Trophoblast cell (in vitro differentiated cells and primary cell): ENCODE data around the gene PEX14.

Source experiments
- DNase-seq, 2 donors: peaks; one replicate each; pipeline ENCODE4 v3.0.0-alpha.2; 2016
- H2AFZ ChIP-seq: 2 replicates; pipeline ENCODE4 v1.6.1; 2013; ENCODE audit warnings: low read length, moderate library complexity, mild to moderate bottlenecking; ENCODE audit not compliant: insufficient read depth, poor library complexity
- H2AK5ac ChIP-seq: 2 replicates; pipeline ENCODE4 v1.6.1; 2013; ENCODE audit warnings: mild to moderate bottlenecking, low read length
- H2BK120ac ChIP-seq: 2 replicates; pipeline ENCODE4 v1.6.1; 2013; ENCODE audit warnings: low read length, mild to moderate bottlenecking, moderate library complexity; ENCODE audit not compliant: insufficient read depth, poor library complexity
- H2BK12ac ChIP-seq: 2 replicates; pipeline ENCODE4 v1.6.1; 2013; ENCODE audit warnings: mild to moderate bottlenecking, low read length, moderate library complexity
- H2BK5ac ChIP-seq: 2 replicates; pipeline ENCODE4 v1.6.1; 2013; ENCODE audit warnings: low read length, low read depth, moderate library complexity, mild to moderate bottlenecking; ENCODE audit not compliant: poor library complexity
- H3K14ac ChIP-seq: 2 replicates; pipeline ENCODE4 v1.6.1; 2013; ENCODE audit warnings: mild to moderate bottlenecking, low read length
- H3K18ac ChIP-seq: 2 replicates; pipeline ENCODE4 v1.6.1; 2013; ENCODE audit warnings: mild to moderate bottlenecking, low read length
- H3K23ac ChIP-seq: 2 replicates; pipeline ENCODE4 v1.6.1; 2013; ENCODE audit warnings: low read length
- H3K27ac ChIP-seq: 2 replicates; pipeline ENCODE4 v1.5.1; 2013; ENCODE audit warnings: low read depth, mild to moderate bottlenecking, inconsistent platforms, low read length, moderate library complexity
- H3K27me3 ChIP-seq: 2 replicates; pipeline ENCODE4 v1.6.1; 2013; ENCODE audit warnings: inconsistent platforms, mild to moderate bottlenecking, low read length, moderate library complexity; ENCODE audit not compliant: insufficient read depth
- H3K36me3 ChIP-seq, 2 experiments: 1 replicate in 1 of 2; 2 replicates in 1 of 2; pipeline ENCODE4 v1.6.1; 2013; ENCODE audit warnings: low read length in 2 of 2, mild to moderate bottlenecking in 2 of 2, moderate library complexity in 1 of 2; ENCODE audit not compliant: insufficient read depth in 2 of 2, control insufficient read depth in 1 of 2
- H3K4ac ChIP-seq: 2 replicates; pipeline ENCODE4 v1.6.1; 2013; ENCODE audit warnings: low read depth, mild to moderate bottlenecking, low read length, moderate library complexity
- H3K4me1 ChIP-seq, 2 experiments: 1 replicate in 1 of 2; 2 replicates in 1 of 2; pipeline ENCODE4 v1.6.1; 2013; ENCODE audit warnings: low read length in 2 of 2, mild to moderate bottlenecking in 2 of 2, moderate library complexity in 1 of 2; ENCODE audit not compliant: insufficient read depth in 2 of 2, control insufficient read depth in 1 of 2
- H3K4me2 ChIP-seq: 2 replicates; pipeline ENCODE4 v1.6.1; 2013; ENCODE audit warnings: inconsistent platforms, mild to moderate bottlenecking, low read length, moderate library complexity
- H3K4me3 ChIP-seq: 2 replicates; pipeline ENCODE4 v1.5.1; 2013; ENCODE audit warnings: mild to moderate bottlenecking, low read depth, low read length, inconsistent platforms
- H3K79me1 ChIP-seq: one replicate; pipeline ENCODE4 v1.6.1; 2013; ENCODE audit warnings: low read length
- H3K79me2 ChIP-seq: 2 replicates; pipeline ENCODE4 v1.6.1; 2013; ENCODE audit warnings: low read length, mild to moderate bottlenecking; ENCODE audit not compliant: control insufficient read depth, insufficient read depth, poor library complexity
- H3K9ac ChIP-seq: 2 replicates; pipeline ENCODE4 v1.6.1; 2013; ENCODE audit warnings: mild to moderate bottlenecking, low read length
- H3K9me3 ChIP-seq: 2 replicates; pipeline ENCODE4 v1.6.1; 2013; ENCODE audit warnings: low read depth, mild to moderate bottlenecking, control low read depth, inconsistent platforms, low read length; ENCODE audit not compliant: insufficient read depth
- H4K12ac ChIP-seq: 2 replicates; pipeline ENCODE4 v1.6.1; 2013; ENCODE audit warnings: low read depth, mild to moderate bottlenecking, low read length, moderate library complexity
- H4K8ac ChIP-seq: 2 replicates; pipeline ENCODE4 v1.6.1; 2013; ENCODE audit warnings: low read depth, mild to moderate bottlenecking, low read length, moderate library complexity
- H4K91ac ChIP-seq: one replicate; pipeline ENCODE4 v1.6.1; 2013; ENCODE audit warnings: low read depth, mild to moderate bottlenecking, low read length, moderate library complexity
- WGBS: extraction: QIAGEN DNeasy Blood & Tissue Kit; methylation state at CpG from one replicate; pipeline ENCODE4 v1.1.7; 2013; ENCODE audit warnings: missing lambda C conversion rate; ENCODE audit not compliant: insufficient read length, insufficient coverage; ENCODE audit errors: extremely low coverage; 5-methylcytosine and 5-hydroxymethylcytosine counted together

The PEX14 gene

GRCh38 chr1:10638559-10639005, 163.8 kb downstream of the PEX14 start:
- Histone ChIP-seq H3K27me3 (peaks cover 26% of the 10 kb centered on the region), H3K9me3 (peaks cover 6% of the 10 kb centered on the region), H3K18ac (no peak overlapping the region), H3K79me1 (no peaks in the 10 kb centered on the region), H3K4me3 (no peak overlapping the region), H3K27ac (no peak overlapping the region), H3K23ac (no peak overlapping the region), H2BK5ac (no peak overlapping the region), H3K4me2 (peak overlapping the region; percentile 64), H4K12ac (no peak overlapping the region), H4K91ac (no peak overlapping the region), H4K8ac (no peak overlapping the region), H3K14ac (no peak overlapping the region), H2BK12ac (no peak overlapping the region), H3K36me3 (peaks cover under 1 to 1% of the 10 kb centered on the region in 2 experiments), H3K9ac (no peak overlapping the region), H2BK120ac (no peak overlapping the region), H3K4me1 (peaks cover 0 to 5% of the 10 kb centered on the region in 2 experiments), H2AK5ac (no peak overlapping the region), H2AFZ (no peak overlapping the region), H3K79me2 (no peaks in the 10 kb centered on the region), H3K4ac (no peak overlapping the region)
- no peak for DNase-seq
- WGBS: no CpG with 5 or more reads among the region's 57 CpGs

- no peak overlapping the region for H3K23ac ChIP-seq
- peak in 1 of 2 donors; percentile 17 for DNase-seq
- H4K12ac ChIP-seq: no peak overlapping the region
- no peaks in the 10 kb centered on the region for H3K79me1 ChIP-seq
- no peaks in the 10 kb centered on the region for H3K79me2 ChIP-seq
- no peak overlapping the region for H3K18ac ChIP-seq
- H3K4me3 ChIP-seq: peak overlapping the region; percentile 47
- H4K91ac ChIP-seq: no peak overlapping the region
- peaks cover 0 to 5% of the 10 kb centered on the region in 2 experiments for H3K4me1 ChIP-seq
- no peak overlapping the region for H2BK12ac ChIP-seq
- no peak overlapping the region for H3K4ac ChIP-seq
- H3K14ac ChIP-seq: no peak overlapping the region
- no peaks in the 10 kb centered on the region for H3K36me3 ChIP-seq
- no peak overlapping the region for H2BK120ac ChIP-seq
- no peak overlapping the region for H3K9ac ChIP-seq
- H2BK5ac ChIP-seq: no peak overlapping the region
- peaks cover 6% of the 10 kb centered on the region for H3K9me3 ChIP-seq
- WGBS: no CpG with 5 or more reads among the region's 108 CpGs
- H2AFZ ChIP-seq: no peak overlapping the region
- H3K27ac ChIP-seq: no peak overlapping the region
- H3K4me2 ChIP-seq: peak overlapping the region; percentile 64
- H3K27me3 ChIP-seq: peaks cover 26% of the 10 kb centered on the region
- H4K8ac ChIP-seq: no peak overlapping the region
- no peak overlapping the region for H2AK5ac ChIP-seq
Observed at GRCh38 chr1:10639011-10639774, 164.4 kb downstream of the PEX14 start.

GRCh38 chr1:10639775-10640578, 165.2 kb downstream of the PEX14 start:
- H3K9ac ChIP-seq: no peak overlapping the region
- no peak overlapping the region for H2BK5ac ChIP-seq
- H3K4me1 ChIP-seq: peaks cover 0 to 5% of the 10 kb centered on the region in 2 experiments
- H3K14ac ChIP-seq: no peak overlapping the region
- no CpG with 5 or more reads among the region's 45 CpGs for WGBS
- H3K18ac ChIP-seq: no peak overlapping the region
- H3K79me1 ChIP-seq: no peaks in the 10 kb centered on the region
- H3K9me3 ChIP-seq: peaks cover 6% of the 10 kb centered on the region
- H3K79me2 ChIP-seq: no peaks in the 10 kb centered on the region
- H4K8ac ChIP-seq: no peak overlapping the region
- H2AFZ ChIP-seq: no peak overlapping the region
- no peak overlapping the region for H2BK120ac ChIP-seq
- H3K4me2 ChIP-seq: no peak overlapping the region
- H3K27ac ChIP-seq: no peak overlapping the region
- no peak overlapping the region for H3K23ac ChIP-seq
- peaks cover 26% of the 10 kb centered on the region for H3K27me3 ChIP-seq
- H2BK12ac ChIP-seq: no peak overlapping the region
- no peak overlapping the region for H3K4ac ChIP-seq
- no peak overlapping the region for H4K91ac ChIP-seq
- H4K12ac ChIP-seq: no peak overlapping the region
- H3K36me3 ChIP-seq: no peaks in the 10 kb centered on the region
- H3K4me3 ChIP-seq: peak overlapping the region; percentile 1
- no peak for DNase-seq
- no peak overlapping the region for H2AK5ac ChIP-seq

GRCh38 chr1:10640843-10641553, 166.2 kb downstream of the PEX14 start:
- Histone ChIP-seq H3K27me3 (peaks cover 26% of the 10 kb centered on the region), H3K9ac (no peak overlapping the region), H3K18ac (no peak overlapping the region), H2AK5ac (no peak overlapping the region), H4K12ac (no peak overlapping the region), H2BK120ac (no peak overlapping the region), H2AFZ (no peak overlapping the region), H3K4me2 (no peak overlapping the region), H3K4me3 (no peak overlapping the region), H3K23ac (no peak overlapping the region), H3K36me3 (no peaks in the 10 kb centered on the region), H4K8ac (no peak overlapping the region), H3K27ac (no peak overlapping the region), H3K79me1 (no peaks in the 10 kb centered on the region), H2BK5ac (no peak overlapping the region), H2BK12ac (no peak overlapping the region), H3K4ac (no peak overlapping the region), H3K9me3 (peaks cover 6% of the 10 kb centered on the region), H3K14ac (no peak overlapping the region), H3K79me2 (no peaks in the 10 kb centered on the region), H3K4me1 (peaks cover 0 to 5% of the 10 kb centered on the region in 2 experiments), H4K91ac (no peak overlapping the region)
- no peak for DNase-seq
- no CpG with 5 or more reads among the region's 16 CpGs for WGBS
